GM18505 (cell line): Measurements from ENCODE around the gene PPY.
A peak's percentile ranks its signal among the peaks of the same experiment; 100 is the strongest.
"Not testable (repeated sequence)": the region's sequence is repeated elsewhere in the genome, so short reads cannot be mapped to it uniquely, and the experiment has no call there.

Source experiments
- ATAC-seq: cut with Tn5 transposase; IDR thresholded peaks from one replicate; pipeline ENCODE4 v1.9.1; 2021; ENCODE audit not compliant: unreplicated experiment
- POLR2A ChIP-seq: IDR thresholded peaks from 4 replicates; pipeline ENCODE4 v1.6.1; 2011; ENCODE audit warnings: borderline replicate concordance; ENCODE audit not compliant: insufficient read depth, insufficient read length; ENCODE audit errors: extremely low read depth

Gene PPY

DNA sequence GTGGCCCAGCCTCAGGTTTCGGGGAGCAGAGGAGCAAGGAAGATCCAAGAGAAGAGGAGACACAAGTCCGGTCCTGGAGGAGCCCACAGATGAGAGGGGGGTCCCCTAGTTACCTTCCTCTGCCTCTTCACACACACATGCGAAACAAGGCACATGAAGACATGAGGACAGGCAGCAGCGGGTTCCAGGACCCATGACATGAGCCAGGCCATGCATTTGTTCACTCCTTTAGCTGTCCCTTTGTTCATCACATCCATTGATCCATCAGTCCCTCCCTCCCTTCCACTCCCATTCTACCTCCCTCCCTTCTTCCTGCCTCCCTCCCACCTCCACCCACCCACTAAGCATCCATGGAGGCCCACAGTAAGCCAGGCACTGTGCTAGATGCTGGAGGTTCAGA is 9.4 kb downstream of the PPY start:
- TF ChIP-seq POLR2A: no peak
- ATAC-seq: no peak

- no peak for ATAC-seq
- TF ChIP-seq POLR2A: no peak
These were observed 9.9 kb downstream of the PPY start for GRCh38 chr17:43932357-43932756.

DNA sequence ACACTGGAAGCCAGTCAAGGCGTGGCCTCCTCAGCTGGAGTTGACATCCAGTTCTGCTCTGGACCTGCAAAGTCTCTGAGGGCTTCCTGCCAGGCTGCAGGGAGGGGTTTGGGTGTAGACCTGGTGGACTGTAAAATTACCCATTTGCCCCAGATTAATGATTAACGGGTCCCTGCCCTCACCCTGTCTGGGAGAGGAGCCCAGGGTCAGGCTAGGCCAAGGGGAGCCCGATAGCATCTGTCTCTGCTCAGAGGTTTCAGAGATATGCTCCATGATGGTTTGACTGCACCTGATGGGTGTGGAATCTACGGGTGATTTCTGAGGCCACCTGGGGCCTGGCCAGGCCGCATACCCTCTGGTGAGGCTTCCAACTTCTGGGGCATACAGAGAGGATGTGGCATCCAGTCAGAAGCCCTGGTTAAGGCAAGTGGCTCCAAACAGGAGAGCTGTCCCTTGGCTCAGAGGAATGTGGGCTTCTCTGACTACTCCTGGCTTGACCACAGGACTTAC is 11.2 kb downstream of the PPY start:
- TF ChIP-seq POLR2A: no peak

DNA sequence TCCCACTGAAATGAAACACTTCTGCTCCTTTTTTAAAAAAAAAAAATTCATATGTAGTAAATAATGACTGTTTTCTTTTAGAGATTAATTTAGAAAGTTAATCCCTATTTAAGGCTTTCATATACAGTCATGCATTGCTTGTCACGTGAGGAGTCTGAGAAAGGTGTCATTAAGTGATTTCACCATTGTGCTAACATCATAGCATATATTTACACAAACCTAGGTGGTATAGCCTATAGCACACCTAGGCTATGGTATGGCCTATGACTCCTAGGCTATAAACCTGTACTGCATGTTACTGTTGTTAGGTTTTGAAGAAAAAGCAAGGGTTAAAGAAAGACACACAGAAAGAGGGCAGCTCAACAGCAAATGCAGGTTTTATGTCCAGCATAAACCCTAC is 13.7 kb downstream of the PPY start:
- no peak for ATAC-seq
- no peak for TF ChIP-seq POLR2A

More for the DNA sequence above, 11.2 kb downstream of the PPY start:
- no peak for ATAC-seq

- ATAC-seq: not testable (repeated sequence)
These were observed 14.3 kb downstream of the PPY start for GRCh38 chr17:43927929-43928328.

- ATAC-seq: no peak
- no peak for TF ChIP-seq POLR2A
These were observed 15.0 kb downstream of the PPY start for GRCh38 chr17:43927060-43927864.

GRCh38 chr17:43924558-43924957 is 17.7 kb downstream of the PPY start:
- no peak for TF ChIP-seq POLR2A

DNA sequence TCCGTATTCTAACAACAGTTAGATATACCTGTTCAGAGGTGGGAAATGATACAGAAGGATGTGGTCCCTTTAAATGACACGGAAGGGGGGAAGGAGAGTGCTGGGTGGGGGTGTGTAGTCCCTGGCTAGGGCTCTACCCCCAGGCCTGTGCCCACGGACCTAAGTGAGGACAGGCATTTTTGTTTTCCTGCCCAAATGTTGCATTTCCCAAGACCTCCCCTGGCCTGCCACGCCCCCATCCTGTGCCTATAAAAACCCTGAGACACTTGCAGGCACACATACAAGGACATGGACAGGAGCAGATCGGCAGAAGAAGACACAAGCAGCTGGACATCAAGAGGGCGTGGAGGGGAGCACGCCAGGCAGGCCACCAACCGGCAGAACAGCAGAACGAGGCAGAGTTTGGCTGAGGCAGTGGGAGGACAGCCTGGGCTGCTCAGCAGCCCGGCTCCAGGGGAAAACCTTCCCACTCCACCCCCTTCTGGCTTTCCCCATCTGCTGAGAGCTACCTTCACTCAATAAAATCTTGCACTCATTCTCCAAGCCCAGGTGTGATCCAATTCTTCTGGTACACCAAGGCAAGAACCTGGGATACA is 21.7 kb downstream of the PPY start:
- ATAC-seq: no peak
- TF ChIP-seq POLR2A: no peak

More at GRCh38 chr17:43924558-43924957, 17.7 kb downstream of the PPY start:
- ATAC-seq: no peak

DNA sequence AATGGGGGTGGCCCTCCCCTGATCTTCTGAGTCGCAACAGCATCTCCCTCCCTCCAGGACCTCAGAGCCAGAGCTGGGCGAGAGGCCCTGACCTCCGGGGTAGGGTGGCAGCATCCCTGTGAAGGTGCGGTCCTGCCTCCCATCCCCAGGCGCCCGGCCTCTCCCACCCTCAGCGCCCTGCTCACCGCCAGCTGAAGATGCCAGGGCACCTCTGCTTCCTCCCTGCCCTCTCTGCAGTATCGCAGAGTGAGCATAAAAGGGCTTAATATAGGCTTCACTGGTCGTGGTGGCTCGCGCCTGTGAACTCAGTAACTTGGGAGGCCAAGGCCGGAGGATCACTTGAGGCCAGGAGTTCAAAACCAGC is 24.3 kb downstream of the PPY start:
- TF ChIP-seq POLR2A: no peak
- no peak for ATAC-seq

GRCh38 chr17:43917348-43918025 is 24.8 kb downstream of the PPY start:
- ATAC-seq: no peak
- peak; percentile 38 for TF ChIP-seq POLR2A

DNA sequence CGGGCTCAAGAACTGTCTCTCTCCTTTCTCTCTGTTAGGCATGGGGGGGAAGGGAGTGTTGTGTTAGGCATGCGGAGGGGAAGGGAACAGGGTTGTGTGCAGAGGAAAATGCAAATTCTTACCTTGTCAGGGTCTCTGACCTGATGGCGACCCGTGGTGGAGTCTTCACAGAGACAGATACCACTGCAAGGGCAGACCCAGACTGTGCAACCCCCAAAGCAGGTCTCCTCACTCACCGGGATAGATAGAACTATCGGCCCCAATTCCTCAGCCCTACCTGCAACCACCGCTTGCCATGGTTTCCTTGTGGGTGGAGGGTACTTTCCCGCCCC is 25.3 kb downstream of the PPY start:
- no peak for ATAC-seq

DNA sequence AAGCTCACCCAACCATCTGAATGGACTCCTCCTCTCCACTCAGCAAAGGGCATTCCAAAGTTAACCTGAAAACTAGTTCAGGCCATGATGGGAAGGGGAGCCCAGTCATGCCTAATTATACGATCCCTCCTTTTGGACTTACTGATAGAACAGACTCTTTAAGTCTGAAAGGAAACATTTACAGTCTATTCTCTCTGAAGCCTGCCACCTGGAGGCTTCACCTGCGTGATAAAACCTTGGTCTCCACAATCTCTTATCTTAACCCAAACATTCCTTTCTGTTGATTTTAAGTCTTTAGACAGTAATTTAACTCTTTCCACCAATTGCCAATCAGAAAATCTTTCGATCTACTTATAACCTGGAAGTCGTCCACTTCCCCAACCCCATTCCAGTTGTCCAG is 25.9 kb downstream of the PPY start:
- ATAC-seq: no peak
- no peak for TF ChIP-seq POLR2A

More for the DNA sequence above, 25.3 kb downstream of the PPY start:
- TF ChIP-seq POLR2A: no peak

GRCh38 chr17:43915559-43915958 is 26.7 kb downstream of the PPY start:
- TF ChIP-seq POLR2A: no peak
- ATAC-seq: no peak

DNA sequence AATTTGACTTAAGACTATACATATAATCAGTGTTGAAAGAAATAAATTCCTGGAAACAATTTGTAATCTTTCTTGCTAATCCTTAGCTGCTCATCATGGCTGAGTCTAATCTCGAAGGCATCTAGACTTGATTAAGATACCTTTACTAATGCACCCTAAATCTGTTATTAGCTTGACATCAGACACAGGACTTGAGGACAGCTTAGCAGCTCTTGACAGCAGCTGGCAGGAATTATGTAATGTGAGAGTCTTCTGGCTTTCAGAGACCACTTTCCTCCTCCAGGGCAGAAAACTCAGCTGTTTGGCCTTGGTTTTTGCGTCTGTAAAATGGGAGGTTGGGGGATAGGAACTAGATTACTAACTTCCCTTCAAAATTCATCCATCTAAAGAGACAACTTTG is 27.8 kb downstream of the PPY start:
- TF ChIP-seq POLR2A: no peak
- no peak for ATAC-seq
